IMR-90 (cell line): ENCODE data around the gene RELN.

ENCODE experiments used
- CEBPB ChIP-seq: IDR thresholded peaks from 2 replicates; pipeline ENCODE4 v1.6.1; 2012; ENCODE audit warnings: low read depth, low read length, improper control_type of control experiment
- FOS ChIP-seq: fragments of 150-350 bp; IDR thresholded peaks from 2 replicates; pipeline ENCODE4 v1.6.1; 2016; ENCODE audit warnings: low read depth, low read length
- MAZ ChIP-seq: IDR thresholded peaks from 2 replicates; pipeline ENCODE4 v1.6.1; 2012; ENCODE audit warnings: low read depth, mild to moderate bottlenecking, low read length, improper control_type of control experiment, moderate library complexity, borderline replicate concordance
- NFE2L2 ChIP-seq: fragments of 150-350 bp; IDR thresholded peaks from 2 replicates; pipeline ENCODE4 v1.6.1; 2016; ENCODE audit warnings: low read depth, mild to moderate bottlenecking, low read length
- POLR2A ChIP-seq: IDR thresholded peaks from 2 replicates; pipeline ENCODE4 v1.6.1; 2012; ENCODE audit warnings: mild to moderate bottlenecking, low read depth, low read length
- RAD21 ChIP-seq: IDR thresholded peaks from 2 replicates; pipeline ENCODE4 v1.6.1; 2012; ENCODE audit warnings: low read length, improper control_type of control experiment
- RFX5 ChIP-seq: IDR thresholded peaks from 2 replicates; pipeline ENCODE4 v1.8.0; 2012; ENCODE audit warnings: low read depth, mild to moderate bottlenecking, low read length, moderate library complexity
- SMC3 ChIP-seq: fragments of 150-350 bp; IDR thresholded peaks from 2 replicates; pipeline ENCODE4 v1.6.1; 2016; ENCODE audit warnings: low read depth, mild to moderate bottlenecking, antibody characterized with exemption, low read length, moderate library complexity
- TF ChIP-seq, protein P1 (sequence below): conservative IDR thresholded peaks from 2 replicates; pipeline ENCODE4 v1.5.1; 2012; ENCODE audit warnings: mild to moderate bottlenecking, low read depth, low read length, improper control_type of control experiment
- TF ChIP-seq, protein P2 (sequence below): fragments of 150-350 bp; IDR thresholded peaks from 2 replicates; pipeline ENCODE4 v1.6.1; 2017; ENCODE audit warnings: mild to moderate bottlenecking, antibody characterized with exemption, low read length, low read depth

DNA sequence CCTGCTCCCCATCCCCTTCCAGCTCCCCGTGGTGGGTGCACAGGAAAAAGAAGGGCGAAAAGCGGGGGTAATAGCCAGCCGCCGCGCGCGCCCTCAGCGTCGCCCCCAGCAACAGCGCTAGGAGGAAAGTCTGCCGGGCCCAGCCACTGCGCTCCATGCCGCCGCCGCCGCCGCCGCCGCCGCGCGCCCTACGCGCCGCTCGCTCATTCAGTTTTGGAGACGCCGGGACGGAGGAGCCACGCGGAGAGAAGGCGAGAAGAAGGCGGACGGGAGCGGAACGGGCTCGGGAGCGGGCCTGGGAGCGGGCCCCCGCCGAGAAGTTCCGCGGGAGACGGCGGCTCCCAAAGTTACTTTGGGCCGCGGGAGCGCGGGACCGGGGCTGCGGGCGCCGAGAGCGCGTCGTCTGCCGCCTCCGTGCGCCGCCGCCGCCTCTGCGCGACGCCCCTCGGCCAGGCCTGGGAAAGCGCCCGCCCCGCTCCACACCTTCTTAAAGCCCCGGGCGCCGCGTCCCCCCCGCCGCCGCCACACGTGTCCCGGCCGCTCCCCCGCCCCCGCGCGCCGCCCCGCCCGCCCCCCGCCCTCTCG is at the start of gene RELN:
- TF ChIP-seq, protein P1, sequence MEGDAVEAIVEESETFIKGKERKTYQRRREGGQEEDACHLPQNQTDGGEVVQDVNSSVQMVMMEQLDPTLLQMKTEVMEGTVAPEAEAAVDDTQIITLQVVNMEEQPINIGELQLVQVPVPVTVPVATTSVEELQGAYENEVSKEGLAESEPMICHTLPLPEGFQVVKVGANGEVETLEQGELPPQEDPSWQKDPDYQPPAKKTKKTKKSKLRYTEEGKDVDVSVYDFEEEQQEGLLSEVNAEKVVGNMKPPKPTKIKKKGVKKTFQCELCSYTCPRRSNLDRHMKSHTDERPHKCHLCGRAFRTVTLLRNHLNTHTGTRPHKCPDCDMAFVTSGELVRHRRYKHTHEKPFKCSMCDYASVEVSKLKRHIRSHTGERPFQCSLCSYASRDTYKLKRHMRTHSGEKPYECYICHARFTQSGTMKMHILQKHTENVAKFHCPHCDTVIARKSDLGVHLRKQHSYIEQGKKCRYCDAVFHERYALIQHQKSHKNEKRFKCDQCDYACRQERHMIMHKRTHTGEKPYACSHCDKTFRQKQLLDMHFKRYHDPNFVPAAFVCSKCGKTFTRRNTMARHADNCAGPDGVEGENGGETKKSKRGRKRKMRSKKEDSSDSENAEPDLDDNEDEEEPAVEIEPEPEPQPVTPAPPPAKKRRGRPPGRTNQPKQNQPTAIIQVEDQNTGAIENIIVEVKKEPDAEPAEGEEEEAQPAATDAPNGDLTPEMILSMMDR = no peak
- TF ChIP-seq POLR2A = no peak
- no peak for TF ChIP-seq RFX5
- TF ChIP-seq, protein P2, sequence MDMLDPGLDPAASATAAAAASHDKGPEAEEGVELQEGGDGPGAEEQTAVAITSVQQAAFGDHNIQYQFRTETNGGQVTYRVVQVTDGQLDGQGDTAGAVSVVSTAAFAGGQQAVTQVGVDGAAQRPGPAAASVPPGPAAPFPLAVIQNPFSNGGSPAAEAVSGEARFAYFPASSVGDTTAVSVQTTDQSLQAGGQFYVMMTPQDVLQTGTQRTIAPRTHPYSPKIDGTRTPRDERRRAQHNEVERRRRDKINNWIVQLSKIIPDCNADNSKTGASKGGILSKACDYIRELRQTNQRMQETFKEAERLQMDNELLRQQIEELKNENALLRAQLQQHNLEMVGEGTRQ = no peak
- TF ChIP-seq CEBPB = no peak
- no peak for TF ChIP-seq NFE2L2
- TF ChIP-seq RAD21 = no peak
- TF ChIP-seq FOS = no peak
- no peak for TF ChIP-seq MAZ
- no peak for TF ChIP-seq SMC3
